Activated CD8-positive, alpha-beta memory T cell treated with anti-CD3 and anti-CD28 coated beads for 1 hour (primary cell): ENCODE results near the gene EFCAB12.
A peak's percentile ranks its signal among the peaks of the same experiment; 100 is the strongest.

Source experiments
- DNase-seq, 2 donors: peaks; one replicate each; pipeline ENCODE4 v3.0.0-alpha.2; 2020; ENCODE audit warnings: low read depth in 1 of 2; ENCODE audit errors: extremely low read depth in 1 of 2

EFCAB12 gene

DNA sequence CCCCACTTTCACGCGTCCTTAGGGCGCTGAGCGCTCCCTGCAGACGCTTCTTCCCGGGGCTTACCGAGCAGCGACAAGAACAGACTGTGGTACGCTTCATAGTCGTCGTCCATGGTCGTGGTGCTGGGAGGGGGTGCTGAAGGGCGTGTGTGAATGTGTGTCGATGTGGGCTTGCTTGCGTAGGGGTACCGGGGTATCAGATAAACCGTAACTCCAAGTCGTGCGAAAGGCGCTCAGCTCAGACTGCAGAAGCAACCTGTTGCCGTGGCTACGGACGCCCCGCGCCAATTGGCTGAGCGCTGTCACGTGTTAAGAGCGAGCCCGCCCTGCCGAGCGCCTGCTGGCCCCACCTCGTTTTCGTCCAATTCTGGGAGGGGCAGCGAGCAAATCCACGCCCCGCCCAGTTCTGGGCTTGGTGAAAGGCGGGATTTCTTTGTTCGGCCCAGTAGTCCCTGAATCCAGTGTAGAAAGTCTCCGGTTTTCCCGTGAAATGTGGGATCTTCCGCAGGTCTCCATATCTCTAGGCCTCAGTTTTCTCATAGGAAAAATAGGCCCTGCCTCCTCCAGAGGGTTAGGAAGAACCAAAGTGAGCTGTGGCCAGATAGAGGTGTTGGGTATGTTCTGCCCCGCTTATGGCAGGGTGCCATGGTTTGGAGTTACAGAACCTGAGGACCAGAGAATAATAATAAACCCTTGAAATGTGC is at the start of gene EFCAB12:
Gene EFCAB12, minus strand, starts transcription at position 261 of the 704 bp plus-strand sequence. Its CDS starts 148 bp downstream, at position 113.
- peak; percentile 78 to 82 for DNase-seq

DNA sequence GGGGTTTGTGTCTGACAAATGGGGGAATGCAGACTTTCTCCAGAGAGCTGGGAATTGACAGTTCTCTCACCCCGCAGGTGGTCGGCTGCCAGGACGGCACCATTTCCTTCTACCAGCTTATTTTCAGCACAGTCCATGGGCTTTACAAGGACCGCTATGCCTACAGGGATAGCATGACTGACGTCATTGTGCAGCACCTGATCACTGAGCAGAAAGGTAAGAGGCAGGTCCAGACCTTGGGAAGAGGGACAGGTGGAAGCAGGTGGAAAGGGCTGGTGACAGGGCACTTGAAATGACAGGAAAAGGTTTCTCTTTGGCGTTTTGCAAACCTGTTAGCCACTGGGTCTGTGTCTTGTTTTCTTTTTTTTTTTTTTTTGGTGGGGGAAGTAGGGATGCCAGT is 48.1 kb upstream of the EFCAB12 start:
- DNase-seq = no peak

DNA sequence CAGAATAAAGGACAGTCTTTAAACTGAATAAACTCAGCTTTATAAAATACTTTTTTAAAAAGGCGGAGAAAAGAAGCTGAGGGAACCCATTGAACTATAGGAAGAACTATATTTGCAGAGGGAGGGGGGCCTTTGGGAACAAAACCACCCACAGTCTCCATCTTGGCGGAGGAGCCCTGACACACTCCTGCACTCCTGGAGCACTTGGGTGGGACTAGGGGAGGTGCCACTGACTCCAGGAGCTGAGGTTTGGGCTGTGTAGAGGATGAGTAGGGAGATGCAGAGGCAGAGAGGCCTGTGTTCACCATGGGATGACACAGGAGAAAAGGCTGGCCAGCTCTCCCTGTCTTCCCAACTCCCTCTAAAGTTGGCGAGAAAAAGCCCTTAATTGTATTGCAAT is 47.4 kb upstream of the EFCAB12 start:
- no peak for DNase-seq

DNA sequence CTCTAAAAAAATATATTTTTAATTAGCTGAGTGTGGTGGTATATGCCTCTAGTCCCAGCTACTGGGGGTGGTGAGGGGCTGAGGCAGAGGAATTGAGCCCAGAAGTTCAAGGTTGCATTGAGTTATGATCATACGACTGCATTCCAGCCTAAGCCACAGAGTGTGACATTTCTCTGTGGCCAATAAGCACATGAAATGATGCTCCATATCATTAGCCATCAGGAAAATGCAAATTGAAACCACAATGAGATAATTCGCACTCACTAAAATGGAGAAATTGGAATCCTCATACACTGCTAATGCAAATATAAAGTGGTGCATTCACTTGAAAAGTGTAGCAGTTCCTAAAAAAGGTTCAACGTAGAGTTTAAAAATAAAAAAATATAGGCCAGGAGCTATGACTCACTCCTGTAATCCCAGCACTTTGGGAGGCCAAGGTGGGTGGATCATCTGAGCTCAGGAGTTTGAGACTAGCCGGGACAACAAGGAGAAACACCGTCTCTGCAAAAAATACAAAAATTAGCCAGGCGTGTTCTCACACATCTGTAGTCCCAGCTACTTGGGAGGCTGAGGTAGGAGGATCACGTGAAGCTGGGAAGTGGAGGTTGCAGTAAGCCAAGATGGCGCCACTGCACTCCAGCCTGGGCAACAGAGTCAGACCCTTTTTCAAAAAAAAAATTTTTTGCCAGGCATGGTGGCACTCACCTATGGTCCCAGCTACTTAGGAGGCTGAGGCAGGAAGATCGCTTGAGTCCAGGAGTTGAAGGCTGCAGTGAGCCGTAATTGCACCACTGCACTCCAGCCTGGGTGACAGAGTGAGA is 46.8 kb upstream of the EFCAB12 start:
- DNase-seq = no peak

DNA sequence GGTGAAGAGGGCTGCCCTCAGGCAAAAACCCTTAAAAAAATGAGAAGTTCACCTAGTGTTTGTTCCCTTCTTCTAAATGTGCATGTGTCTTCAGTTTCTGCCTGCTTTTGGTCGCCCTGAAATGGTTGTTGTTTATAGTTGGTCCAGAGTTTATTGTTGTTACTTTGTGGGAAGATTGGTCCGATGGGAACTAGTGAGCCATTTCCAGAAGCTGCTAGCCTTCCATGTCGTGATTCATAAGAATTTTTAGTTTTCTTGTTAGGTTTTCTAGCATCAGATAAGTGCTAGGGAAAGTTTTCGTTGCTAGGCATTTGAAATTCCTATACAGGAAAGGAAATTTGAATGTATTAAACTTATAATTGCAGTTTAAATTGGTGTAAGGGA is 45.3 kb upstream of the EFCAB12 start:
- DNase-seq = no peak

DNA sequence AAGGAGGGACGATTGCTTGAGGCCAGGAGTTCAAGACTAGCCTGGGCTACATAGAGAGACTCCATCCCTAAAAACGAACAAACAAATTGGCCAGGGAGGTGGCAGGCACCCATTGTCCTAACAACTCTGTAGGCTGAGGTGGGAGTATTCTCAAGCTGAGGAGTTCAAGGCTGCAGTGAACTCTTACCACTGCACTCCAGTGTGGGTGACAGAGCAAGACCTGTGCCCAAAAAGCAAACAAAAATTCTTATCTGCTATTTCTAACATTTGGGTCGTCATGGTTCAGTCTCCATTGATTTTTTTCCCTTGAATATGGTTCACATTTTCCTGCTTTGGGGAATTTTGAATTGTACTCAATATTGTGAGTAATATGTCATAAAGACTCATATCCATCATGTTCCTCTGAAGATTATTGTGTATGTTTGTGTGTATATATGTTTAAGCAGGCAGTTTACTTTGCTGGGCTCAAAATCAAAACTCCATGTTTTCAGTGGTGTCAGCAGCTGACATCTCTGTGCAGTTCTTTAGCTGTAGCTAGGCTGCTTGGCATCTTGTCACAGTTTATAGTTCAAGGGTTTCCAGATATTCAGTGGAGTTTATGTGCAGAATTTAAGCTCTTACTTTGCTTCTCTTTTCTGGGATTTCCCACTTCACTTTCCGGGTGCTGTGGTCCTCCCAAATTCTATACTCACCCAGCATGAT is 44.8 kb upstream of the EFCAB12 start:
- no peak for DNase-seq

DNA sequence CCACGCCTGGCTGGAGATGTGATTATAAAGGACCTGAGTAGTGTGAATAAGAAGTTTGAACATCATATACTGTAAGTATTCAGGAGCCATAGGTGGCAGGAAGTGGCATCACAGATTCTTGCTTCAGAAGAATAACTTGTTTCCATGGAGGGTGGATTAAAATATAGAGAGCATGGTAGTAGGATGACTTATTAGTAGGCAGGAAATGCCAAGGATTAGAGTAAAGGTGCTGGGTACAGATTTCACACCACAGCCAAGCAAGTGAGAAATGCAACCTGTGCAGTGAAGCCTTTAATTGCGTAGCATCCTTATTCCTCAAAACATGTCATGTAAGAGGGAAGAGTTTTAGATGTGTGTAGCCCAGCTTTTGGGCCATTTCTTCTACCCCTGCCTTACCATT is 42.4 kb upstream of the EFCAB12 start:
- no peak for DNase-seq

DNA sequence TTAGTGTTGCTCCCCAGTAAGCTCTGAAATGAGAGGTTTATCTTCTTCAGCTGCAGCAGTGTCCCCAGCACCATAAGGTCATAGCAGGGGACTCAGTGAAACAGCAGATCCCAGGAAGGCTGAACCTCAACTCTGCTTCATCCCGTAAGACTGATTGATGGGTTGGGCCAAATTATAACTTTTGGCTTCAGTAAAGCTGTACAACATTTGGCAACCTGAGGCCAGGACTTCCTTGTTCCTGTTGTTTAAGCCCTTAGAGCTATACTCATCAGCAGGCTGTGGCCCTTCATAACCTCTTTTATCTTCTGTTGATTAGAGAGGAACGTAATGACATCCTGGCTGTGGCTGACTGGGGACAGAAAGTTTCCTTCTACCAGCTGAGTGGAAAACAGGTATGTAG is 40.6 kb upstream of the EFCAB12 start:
- DNase-seq = no peak

DNA sequence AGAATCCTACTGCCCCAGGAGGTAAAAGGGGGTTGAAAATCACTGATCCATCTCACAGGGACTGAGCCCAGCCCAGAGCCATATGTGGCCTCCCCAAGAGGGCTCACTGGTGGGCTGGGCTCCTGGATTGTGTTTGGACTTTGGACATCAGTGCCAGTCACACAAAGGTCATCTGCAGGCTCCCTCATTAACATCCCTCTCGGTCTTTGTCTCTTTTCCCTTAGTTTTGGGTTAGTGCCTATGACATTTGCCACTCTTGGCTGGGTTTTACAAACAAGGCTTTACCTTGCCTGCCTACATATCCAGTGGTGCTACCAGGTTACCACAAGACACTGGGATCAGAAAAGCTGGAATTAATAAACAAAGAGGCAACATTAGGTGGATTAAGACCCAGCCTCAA is 39.5 kb upstream of the EFCAB12 start:
- no peak for DNase-seq

DNA sequence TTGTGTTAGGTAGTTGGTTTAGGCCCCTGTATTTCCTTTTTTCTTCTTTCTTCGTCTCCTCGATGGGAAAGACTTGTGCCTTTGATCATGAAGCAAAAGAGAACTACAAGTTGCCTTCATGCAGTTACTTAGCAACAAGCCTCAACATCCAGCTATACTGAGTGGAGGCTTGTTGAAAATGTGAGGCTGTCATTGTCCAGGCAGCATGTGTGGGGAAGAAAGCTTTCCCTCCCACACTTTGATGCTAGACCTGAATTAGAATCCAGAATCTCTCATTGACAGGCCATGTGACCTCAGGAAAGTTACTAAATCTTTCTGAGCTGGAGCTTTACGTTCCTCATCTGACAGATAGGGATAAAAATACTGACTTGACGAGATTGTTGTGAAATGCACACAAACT is 35.3 kb upstream of the EFCAB12 start:
- DNase-seq = no peak

DNA sequence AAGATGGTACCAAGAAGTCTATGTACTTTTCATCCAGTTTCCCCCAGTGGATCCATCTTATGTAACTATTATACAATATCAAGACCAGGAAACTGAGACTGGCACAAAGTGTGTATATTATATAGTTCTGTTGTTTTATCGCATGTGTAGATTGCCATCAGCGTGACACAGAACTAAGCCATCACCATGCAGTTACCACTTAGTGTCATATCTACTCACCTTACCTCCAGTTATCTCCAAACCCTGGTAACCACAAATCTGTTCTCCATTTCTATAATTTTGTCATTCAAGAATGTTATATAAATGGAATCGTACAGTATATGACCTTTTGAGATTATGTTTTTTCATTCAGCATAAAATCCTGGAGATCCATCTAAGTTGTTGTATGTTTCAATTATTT is 34.7 kb upstream of the EFCAB12 start:
- no peak for DNase-seq

DNA sequence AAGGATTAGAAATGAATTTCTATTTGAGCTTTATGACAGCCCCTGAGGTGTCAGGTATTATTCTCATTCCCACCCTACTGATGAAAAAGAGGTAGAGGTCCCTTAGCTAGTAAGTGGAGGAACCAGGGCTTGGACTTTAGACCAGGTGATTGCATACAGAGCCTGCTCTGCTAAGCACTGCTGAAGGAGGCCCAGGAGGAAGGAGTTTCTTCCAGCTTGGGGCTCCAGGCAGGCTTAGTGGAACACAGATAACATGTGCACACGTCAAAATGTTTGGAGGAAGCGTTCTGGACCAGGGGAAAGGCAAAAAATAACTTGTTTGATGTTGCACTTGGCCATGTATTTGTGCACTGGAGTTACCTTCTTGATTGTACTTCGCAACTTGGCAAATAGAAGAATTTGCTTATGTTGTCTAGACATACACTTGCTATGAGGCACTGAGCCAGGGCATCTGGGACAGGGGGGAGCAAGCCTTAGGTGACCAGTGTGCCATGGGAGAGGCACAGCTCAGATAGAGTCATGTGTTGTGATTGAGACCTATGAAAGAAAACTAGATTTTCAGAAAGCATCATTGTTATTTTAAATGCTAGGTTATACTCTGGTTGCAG is 34.0 kb upstream of the EFCAB12 start:
- DNase-seq = no peak

DNA sequence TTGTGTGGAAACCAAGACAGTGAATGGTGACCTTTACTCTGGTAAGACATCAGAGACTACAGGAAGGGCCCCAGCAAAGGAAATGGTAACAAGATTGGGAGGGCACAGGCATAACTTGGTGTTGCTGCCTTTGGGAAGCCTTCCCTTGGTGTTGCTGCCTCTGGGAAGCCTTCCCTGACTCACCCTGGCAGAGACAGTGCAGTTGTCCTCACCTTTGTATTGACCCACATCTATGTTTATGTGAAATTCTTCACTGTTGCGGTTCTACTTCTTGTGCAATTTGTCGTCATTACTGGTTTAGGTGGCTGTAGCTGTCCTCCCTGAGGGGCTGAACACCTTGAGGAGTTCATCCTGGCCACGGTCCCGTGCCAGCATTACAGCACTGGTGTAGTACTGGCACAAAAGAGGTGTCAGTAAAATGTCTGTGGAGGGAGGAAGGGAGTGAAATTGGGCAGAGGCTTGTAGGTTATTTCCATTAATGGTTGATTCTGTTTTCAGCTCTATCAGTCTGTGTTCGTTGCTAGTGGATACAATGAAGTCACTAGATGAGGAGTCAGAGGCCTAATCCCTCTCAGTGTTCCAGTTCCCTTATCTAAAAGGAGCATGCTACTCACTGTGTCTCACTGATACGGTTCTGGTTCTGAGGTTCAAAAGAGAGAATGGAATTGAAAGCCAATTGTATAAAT is 33.2 kb upstream of the EFCAB12 start:
- no peak for DNase-seq

DNA sequence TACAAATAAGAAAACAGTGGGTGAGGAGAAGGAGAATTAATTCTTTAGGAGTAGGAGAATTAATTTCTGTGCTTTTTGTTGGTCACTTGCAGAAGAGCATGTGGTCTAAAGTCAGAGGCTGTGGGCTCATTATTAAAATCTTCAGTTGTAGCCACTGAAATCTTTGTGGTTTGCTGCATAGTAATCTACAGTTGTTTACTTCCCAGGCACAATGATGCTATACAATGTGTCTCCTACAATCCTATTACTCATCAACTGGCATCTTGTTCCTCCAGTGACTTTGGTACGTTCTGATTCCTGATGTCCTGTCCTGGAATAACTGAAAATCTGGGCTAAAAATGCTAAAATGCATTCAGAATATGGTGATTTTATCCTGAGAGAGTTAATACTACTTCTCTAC is 32.6 kb upstream of the EFCAB12 start:
- DNase-seq = no peak

DNA sequence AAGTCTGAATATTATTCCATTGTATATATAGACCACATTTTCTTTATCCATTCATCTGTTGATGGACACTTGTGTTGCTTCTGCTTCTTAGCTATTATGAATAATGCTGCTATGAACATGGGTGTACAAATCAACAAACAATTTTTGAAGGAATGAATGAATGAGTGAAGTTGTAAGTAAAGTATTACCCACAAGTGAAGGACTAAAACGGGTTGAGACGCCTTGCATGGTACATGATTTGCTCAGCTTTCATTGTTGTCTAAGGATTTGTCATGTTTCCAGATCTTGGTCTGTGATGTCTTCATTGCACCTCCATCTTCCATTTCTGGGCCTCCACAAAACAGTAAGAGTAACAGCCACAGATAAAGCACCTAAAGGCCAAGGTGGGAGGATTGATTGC is 32.1 kb upstream of the EFCAB12 start:
- no peak for DNase-seq

DNA sequence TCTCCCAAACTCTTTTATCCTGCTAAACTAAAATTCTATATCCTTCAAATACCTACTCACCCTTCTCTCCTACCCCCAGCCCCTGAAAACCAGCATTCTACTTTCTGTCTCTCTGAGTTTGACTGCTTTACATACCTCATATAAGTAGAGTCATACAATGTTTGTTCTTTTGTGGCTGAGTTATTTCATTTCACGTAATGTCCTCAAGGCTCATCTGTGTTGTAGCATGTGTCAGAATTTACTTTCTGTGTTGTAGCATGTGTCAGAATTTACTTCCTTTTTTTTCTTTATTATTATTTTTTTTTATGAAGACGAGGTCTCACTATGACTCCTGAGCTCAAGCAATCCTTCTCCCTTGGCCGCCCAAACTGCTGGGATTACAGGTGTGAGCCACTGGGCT is 31.7 kb upstream of the EFCAB12 start:
- DNase-seq = no peak

DNA sequence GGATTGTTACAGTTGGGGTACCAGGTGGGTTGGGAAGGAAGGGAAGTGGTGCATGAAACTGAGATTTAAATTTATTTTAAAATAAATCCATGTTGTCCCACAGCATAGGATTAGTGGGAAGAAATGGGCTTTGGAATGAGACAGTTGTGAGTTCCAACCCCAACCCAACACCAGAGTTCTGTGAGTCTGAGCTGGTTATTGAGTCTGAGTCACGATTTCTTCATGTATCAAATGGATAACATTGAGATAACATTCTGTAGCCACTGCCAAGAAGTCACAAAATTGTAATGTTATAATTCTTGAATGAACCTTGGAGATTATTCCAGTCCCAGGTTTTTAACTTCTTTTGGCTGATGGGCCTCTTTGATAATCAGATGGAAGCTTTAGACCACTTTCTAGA is 25.3 kb upstream of the EFCAB12 start:
- no peak for DNase-seq

DNA sequence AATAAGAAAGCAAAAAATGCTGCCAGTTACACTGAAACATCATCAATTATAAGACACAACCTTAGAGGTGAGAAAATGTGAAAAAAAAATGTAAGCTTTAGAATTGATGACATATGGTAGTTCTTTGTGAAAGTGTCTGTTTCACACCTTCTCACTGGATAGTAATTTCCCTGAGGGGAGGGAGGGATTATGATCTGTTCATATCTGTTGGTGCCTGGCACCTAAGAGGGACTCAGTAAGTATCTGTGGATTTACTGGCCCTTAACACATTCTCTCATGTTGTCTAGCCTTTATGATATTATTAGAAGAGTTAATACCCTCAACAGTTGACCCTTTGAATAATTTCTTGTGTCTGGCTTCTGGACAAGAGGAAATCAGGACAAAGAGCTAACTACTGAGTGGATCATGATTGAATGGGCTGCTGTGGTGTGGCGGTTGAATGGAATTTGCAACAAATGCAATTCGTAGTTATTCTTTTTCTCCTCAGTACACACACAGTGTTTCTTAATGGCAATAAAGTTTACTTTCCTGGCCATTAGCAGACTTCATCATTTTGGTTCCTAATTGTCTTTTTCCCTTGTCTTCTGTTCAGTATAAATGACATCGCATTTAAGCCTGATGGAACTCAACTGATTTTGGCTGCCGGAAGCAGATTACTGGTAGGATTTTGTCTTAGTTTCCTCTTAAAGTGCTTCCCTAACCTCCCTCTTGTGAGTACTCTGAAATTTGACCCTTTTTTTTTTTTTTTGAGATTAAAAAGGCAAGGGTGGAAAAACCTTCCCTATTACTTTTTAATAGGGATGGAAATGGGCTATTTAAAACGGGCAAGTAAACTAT is 21.1 kb upstream of the EFCAB12 start:
- no peak for DNase-seq

DNA sequence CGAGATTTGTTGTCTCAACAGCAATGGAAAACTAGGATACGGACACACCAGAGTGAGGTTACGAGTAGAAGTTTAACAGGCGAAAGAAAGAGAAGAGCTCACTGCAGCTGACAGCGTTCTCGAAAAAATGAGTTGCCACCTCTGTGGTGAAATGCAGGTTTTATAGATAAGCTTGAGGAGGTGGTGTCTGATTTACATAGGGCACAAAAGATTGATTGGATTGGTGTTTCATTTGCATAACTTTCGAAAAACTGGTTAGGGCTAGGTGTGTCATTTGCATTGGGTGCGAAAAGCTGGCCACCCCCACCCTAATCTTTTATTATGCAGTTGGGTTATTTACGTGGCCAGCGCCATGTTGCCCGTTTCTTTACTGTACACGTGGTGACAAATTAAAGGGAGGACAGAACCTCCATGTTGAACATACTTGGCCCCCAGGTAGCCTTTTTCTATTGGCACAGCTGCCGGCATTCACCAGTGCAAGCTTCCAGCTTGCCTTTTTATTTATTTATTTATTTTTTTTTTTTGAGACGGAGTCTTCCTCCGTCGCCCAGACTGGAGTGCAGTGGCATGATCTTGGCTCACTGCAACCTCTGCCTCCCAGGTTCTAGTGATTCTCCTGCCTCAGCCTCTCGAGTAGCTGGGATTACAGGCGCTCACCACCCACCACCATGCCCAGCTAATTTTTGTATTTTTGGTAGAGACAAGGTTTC is 19.9 kb upstream of the EFCAB12 start:
- DNase-seq = no peak
